ENCODE data around the gene CNR1. TPM values are rescaled to one million over a fixed set of nuclear protein-coding genes. Genes with fewer than 3 reads are reported as not detected.
A peak's percentile ranks its signal among the peaks of the same experiment; 100 is the strongest.
"Not testable (repeated sequence)": the region's sequence is repeated elsewhere in the genome, so short reads cannot be mapped to it uniquely, and the experiment has no call there.

CNR1 gene
- 17.0 TPM in 2 replicates for polyA plus RNA-seq (2014; cell fraction: cytosol; rRNA removed)
- 18.3 and 21.6 TPM in 2 replicates for polyA plus RNA-seq (2014; cell fraction: nucleus; rRNA removed)

DNA sequence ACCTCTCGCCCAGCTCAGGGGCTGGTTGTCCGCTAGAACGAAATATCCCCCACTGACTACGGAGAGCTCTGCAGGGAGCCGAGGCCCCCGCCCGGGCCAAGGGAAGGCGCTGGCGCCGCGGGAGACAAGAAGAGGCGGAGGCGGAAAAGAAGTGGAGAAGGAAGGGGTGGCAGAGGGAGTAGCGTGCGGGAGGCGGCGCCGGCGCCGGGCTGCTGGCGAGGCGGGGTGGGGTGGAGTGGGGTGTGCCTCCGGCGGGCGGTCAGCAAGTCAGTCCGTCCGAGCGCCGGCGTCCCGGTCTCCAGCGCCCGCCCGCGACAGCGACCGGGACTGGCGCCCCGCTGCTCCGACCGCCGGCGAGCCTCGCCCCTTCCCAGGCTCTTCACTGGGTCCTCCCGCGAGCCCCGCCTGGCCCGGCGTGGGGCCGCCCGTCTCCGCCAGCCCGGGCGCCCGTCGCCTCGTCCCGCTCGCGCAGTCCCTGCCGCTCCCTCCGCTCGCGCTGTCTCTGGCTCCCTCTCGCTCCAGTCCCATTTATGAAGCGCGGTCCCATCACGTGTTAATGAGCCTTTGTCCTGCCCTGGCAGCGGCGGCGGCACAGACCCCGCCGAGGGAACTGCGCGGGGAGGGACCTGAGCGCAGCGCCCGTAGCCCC lies at the start of gene CNR1:
Gene CNR1 (minus strand): TSS at position 504 of the 649 bp plus-strand sequence. CDS start 21,073 bp downstream, outside the sequence.
- DNase-seq (ENCODE audit: low spot score), result peak; percentile 78

DNA sequence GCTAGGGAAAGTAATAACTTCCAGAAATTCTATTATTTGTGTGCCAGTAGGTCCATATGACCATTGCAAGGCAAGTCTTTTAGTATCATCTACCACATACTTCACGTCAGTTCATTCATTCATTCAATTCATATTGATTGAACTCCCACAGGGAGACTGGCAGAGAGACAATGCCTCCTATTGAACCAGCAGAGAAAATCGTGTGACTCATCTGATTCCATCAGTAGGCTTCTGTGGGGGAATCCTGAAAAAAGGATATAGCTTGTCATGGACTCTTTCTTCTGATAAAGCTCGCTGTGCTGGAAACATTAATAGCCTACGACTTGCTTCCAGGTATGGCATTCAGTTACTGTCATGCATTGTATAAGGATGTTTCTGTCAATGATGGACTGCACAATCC lies 45.3 kb upstream of the CNR1 start:
- no peak for DNase-seq (ENCODE audit: low spot score)

DNA sequence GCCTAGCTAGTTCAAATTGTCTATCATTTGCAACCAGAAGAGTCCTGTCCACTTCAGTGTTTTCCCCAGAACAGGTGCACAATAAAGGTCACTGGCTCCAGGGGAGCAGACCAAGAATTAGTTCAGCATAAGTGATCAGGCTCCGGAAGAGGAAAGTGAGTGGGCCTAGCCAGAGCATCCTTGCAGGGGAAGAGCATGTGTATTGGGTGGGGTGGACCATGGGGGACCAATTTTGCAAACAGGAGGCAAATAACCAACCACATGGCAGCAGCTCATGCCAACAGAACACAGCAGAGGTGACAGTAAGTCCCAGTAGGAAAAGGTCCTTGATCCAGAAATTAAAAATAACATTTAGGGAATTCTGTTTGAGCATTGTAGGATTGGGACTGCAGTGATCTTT lies 43.2 kb upstream of the CNR1 start:
- DNase-seq (ENCODE audit: low spot score), result no peak

DNA sequence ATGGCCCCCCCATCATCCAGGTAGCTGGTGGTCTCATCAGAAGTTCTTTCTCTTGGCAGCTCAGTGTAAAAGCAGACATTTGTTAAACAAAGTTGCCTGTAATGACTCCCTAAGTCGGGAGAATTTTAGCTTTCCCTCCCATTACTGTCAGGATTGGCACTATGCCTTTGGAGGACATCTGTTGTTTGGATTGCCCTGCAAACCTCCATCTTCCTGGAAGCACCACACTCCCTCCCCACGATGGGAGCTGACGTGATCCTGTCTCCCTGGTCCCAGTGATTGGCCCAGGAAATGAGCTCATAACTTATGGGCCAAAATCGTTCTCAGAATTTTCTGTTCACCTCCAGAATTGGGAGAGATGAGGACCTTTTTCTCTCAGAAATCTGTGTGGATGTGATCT lies 42.6 kb upstream of the CNR1 start:
- DNase-seq (ENCODE audit: low spot score), result no peak

DNA sequence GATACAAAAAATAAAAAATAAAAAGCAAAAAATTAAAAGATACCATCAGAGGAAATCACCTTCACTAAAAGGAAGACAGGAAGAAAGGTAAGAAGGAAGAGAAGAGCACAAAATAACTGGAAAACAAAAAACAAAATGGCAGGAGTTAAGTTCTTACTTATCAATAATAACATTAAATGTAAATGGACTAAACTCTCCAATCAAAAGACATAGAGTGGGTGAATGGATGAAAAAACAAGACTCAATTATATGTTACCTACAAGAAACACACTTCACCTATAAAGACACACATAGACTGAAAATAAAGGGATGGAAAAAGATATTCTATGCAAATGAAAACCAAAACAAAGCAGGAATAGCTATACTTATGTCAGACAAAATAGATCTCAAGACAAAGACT lies 35.6 kb upstream of the CNR1 start:
- DNase-seq (ENCODE audit: low spot score), result not testable (repeated sequence)

DNA sequence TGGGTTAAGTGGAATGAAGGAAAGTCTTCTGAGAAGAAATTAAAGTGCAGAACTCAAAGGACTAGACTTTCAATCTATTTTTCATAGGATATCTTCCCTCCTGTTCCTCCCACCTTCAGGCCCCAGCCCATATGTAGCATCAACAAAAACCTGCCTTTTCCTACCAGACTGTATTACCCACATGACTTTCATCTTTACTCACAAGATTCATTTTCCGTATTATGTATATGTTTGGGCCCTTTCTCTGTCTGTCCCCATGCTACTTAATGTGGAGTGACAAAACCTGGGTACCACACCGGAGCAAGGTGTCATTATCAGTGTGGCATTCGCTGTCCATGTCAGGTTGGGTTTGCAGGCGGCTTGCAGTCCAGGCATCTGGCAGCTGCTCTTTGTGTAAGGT lies 18.8 kb upstream of the CNR1 start:
- DNase-seq (ENCODE audit: low spot score), result no peak

DNA sequence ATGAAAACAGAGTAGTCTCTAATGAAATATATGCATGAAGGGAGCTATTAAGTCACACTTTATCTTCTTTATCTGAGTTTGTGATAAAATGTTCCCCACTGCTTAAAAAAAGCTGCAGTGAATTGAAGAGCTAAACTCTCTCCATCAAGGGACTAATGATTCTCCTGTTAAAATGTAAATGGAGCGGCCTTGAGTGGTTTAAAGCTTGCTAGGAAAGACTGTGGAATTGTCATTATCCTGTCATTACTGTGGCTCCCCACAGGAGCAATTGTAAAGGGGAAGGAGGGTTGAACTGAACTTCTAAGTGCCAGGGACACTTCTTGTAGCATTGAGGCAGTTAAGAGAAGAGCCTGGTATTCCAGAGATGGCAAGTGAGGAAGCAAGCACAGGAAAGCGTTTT lies 17.3 kb upstream of the CNR1 start:
- DNase-seq (ENCODE audit: low spot score), result no peak

DNA sequence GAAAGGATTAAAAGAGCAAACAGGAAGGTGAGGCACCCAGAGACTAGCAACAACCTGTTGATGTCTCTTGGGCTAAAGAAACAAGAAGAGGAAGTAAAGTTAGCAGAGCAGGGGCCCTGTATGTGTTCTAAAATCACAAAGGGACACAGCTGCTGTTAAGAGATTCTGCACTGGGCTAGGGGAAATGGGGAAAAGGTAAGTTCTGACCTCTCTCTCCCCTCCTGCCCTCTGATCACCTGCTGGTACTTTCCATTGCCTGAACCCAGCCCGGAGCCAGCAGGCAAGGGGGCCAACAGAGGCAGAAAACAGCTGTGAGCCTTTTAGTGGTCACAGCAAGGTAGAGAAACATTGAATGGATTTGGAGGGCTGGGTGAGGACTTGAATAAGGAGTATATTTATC lies 13.5 kb upstream of the CNR1 start:
- DNase-seq (ENCODE audit: low spot score), result no peak

DNA sequence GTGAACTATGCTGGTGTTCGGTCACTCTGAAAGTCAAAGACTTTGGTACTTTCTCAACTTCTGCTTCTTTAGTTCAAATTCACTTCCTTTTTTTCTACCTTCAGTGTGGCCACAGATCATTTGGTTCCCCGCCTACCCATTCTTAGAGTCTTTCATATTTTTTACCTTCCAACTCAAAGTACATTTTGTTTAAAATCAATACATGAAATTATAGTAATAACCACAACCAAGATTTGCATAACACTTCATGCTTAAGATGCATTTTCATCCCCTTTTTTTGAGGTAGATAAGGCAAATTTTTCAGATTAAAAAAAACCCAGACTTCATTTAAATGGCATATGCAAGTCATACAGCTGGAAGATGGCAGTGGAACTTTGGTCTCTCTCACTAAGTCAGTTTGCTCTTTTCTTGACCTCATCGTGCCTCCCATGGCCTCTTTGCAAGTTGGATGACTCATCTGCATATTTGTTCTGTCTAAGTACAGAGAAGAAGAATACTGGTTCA lies 11.9 kb upstream of the CNR1 start:
- no peak for DNase-seq (ENCODE audit: low spot score)

DNA sequence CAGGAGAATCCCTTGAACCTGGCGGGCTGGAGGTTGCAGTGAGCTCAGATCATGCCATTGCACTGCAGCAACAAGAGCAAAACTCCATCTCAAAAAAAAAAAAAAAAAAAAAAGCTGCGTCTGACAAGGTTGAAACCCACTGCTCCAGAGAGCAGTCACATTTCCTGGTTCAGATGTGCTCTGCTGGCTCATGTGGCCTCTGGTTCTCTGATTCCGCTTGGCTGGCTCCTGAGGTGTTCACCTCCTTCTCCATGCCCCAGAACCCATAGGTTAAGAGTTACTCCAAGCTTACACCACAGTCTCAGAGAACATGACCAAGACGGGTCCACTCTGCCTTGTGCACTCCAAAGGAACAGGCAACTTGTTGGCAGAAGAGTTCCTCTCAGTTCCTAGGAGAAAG lies 8.8 kb upstream of the CNR1 start:
- DNase-seq (ENCODE audit: low spot score), result no peak

DNA sequence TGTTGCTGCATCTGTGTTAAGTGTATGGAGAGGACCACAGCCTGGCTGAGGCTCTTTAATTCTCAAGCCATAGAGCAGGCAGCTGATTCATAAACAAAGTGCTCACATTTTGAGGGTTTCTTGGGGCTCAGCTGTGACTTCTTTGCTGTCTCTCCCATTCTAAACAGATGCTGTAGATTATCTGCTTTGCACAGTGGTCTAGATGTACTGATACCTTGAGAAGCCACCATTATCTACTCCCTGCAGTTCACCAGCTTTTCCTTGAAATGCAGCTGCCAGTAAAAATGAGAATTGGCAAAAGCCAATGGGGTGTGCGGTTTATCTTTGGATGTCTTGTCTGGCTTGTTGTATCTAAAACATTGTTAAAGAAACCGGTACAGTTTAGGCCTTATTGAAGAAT lies 5.2 kb upstream of the CNR1 start:
- DNase-seq (ENCODE audit: low spot score), result no peak

DNA sequence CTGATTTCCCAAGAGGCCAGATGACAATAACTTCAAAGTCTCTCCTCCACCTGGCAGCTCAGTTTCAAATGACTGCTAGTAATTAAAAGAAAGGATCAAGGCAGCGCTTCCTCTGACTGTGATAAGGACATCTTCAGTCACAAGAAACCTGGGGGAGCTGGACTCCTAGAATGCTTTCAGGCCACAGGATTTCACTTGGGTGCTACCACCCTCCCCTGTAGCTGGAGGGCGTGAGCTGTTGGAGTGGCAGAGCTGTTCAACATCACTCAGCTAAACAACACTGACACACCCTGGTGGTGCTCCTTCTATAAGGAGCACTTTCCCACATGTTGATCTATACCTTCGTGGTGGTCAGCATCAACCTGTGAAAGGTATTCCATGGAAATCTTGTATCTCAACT lies 2.2 kb upstream of the CNR1 start:
- DNase-seq (ENCODE audit: low spot score), result no peak

DNA sequence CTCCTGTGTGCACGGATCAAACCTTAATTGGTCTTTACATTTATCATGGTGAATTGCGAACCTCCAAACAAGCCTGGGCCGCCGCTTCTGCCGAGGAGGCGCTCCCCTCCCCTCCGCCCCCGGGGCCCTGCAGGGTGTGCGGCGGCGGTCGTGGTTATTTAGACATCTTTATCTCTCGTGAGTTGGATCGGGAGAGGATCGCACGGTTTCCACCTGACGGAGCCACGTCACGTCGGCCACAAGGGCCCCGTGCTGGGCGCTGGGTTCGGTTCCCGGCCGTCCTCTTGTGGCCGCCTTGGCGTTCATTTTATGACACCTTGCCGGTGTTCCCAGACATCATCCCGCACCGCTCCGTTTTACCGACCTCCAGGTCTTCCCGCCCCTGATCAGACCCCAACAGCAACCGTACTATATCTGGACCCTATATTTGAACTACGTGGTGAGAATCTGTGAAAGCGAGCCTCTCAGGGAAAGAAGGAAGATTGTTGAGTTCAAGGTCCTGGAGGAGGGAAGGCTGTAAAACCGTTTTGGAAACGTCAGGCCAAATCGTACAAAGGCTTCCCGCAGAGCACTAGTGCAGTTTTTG lies 1.3 kb upstream of the CNR1 start:
- no peak for DNase-seq (ENCODE audit: low spot score)

DNA sequence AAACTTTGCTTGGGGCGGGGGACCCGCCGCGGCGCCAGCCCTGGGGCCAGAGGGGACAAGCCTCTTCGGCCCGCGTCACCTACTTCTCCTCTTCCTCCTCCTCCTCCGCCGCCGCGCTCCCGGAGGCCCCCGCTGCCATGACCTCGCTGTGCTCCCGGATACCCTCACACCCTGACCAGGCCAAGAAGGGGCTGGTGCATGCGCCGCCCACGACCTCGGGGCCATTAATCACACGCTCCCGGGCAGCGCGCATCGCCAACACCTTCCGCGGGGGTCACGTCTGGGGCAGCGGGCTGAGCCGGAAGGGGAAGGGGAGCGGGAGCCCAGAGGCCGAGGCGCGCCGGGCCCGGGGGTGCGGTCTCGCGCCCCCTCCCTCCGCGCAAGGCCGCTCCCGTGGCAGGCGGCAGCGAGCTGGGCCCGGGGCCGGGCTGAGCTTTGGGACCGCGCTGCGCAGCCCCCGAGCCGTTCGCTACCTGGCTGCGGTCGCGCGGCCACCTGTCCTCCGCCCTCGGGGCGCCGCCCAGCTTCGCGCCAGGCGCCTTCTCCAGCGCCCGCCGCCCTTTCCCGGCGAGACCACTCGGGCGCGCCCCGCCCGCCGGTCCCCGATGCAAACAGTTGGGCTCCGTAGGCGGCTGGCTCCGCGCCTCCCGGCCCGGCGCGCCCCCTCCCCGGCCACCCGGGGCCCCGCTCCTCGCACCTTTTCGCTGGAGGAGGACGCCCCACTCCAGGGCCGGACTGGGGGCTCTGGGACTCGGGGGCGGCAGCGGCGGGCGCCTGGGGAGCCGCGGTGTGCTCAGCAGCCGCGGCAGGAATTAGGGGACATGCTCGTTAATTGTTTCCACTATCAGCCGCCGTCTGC lies 575 bp upstream of the CNR1 start:
- peak; percentile 68 for DNase-seq (ENCODE audit: low spot score)

DNA sequence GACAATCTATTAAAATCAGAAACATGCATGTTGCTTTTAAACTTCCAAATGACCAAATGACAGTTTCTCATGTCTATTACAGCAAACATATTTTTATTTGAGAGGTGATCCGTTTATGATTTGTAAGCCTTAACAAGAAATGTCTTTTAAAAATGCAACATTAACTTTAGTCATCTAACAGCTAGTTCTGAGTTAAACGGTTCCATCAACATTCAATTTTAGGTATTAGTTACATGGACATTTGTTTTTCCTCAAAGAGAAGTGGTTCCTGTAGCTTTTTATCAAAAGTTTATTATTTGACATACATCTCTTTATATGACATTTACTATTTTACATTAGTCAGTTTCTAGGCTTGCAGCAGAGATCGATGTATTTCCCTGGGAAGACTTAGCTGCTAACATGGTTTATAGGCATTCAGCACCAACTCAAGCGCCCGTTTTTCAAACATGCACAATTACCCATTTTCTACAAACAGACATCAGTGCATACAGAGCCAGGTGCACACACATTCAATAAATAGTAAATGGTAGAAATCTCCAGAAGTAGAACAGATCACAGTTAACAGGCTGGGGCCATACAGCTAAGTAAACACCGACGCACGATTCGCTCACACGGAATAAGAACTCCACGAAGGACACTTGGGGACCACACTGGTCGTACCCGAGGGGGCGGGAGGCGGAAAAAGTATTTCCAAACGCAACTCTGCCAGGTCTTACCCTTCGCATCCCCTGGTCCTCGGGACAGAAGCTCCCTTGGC lies 882 bp downstream of the CNR1 start:
- DNase-seq (ENCODE audit: low spot score), result no peak

DNA sequence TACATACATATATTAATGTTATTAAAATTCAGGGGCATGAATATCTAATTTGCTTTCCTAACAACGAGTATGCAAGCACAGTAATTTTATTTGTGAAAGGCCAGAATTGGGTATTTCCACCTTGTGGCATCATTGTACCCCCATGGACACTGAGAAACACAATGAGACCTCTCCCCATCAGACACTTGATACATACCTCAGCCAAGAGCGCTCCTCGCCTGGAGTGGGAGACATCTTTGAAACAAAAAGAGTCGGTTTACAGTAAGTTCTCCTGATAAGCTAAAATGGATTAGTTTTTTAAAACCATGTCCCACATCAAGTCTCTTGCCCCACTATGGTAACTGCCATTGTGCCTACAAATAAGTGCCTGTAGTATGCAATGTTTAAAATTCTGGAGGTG lies 2.1 kb downstream of the CNR1 start:
- DNase-seq (ENCODE audit: low spot score), result peak; percentile 44

DNA sequence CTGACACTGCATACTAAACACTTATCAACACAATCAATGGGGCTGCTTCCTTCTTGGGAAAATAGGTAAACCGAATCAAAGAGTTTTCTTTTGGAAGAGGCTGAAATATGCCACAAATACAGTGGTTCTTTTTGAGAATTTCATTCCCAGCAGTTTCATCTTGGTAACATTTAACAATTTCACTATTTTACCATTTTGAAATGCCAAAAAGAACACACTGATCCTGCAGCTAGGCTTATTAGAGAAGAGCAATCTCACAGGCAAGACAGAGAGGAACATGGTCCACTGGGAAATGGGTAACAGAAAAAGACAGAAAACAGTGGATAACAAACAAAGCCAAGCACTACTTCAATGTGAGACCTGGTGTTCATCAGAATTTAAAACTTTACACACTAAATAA lies 2.5 kb downstream of the CNR1 start:
- DNase-seq (ENCODE audit: low spot score), result no peak

DNA sequence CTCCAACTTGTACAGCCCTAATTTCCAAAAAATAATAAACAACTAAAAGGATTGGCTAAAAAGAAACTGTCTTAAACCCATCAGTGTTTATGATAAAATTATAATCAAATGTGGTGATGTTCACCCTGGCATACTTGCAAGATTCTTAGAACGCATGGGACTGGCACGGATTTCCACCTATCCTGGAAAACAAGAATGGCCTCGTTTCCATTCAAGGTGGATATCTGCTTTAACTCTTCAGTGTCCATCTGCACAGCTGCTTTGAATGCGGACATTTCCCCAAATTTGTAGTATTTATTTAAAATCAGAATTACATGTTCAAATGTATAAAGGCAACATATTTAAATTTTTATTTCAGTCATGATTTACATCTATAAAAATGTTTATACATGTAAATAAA lies 4.2 kb downstream of the CNR1 start:
- DNase-seq (ENCODE audit: low spot score), result no peak

DNA sequence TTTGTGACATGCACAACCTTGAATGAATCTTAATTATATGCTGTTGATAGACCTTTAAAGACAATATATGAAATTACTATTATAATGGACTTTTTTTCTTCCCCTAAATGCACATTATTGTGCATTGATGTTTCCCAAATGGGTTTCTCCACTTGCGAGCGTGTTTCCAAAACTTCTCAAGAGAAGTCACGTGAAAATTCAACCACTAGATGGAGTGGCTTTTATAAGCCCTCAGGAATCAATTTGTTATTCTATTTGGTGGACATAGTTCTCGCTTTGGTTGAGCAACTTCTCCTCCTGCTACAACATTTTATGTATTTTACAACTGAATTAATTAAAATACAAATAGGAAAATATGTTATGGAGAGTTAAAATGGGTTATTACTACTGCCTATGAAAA lies 9.0 kb downstream of the CNR1 start:
- DNase-seq (ENCODE audit: low spot score), result no peak

DNA sequence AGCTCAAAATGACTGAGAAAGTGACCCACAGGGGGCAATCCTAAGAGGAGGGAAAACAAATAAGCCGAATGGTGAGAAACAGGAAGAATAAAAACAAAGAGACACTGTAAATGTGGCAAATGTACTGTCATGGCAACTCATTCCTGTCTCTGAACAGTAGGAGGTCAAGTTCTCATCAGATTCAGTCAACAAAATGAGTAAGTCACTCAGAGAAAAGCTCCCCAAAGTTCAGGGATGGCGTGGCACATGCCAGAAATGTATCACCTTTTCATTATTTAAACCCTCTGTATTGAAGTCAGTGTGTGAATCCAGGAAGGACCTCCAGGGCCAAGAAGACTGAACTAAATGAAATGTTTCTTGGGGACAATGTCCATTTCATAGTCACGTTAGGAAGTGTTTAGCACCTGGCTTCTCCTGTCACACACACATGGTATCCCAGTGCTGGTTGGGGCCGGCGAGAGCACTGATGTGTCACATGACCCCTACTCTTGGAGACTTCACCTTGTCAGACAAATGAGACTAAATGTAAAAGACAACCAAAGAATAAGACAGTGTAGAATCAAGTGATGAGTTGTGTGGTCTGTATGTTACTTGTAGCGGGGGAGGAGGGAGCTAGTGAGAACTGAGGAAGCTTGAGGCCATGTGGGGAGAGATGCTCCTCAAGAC lies 20.7 kb downstream of the CNR1 start:
- no peak for DNase-seq (ENCODE audit: low spot score)

DNA sequence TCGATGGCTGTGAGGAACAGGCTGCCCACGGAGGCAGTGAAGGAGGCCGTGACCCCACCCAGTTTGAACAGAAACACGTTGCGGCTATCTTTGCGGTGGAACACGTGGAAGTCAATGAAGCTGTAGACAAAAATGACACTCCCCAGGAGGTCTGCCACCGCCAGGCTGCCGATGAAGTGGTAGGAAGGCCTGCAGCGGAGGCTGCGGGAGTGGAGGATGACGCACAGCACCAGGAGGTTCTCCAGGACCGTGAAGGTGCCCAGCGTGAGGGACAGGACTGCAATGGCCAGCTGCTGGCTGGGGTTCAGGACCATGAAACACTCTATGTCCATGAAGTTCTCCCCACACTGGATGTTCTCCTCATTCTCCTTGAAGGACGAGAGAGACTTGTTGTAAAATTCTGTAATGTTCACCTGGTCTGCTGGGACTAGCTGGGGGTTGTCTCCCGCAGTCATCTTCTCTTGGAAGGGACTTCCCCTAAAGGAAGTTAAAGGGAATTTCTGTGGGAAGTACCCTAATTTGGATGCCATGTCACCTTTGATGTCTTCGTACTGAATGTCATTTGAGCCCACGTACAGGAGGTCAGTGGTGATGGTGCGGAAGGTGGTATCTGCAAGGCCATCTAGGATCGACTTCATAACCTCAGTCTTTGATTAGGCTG lies 21.4 kb downstream of the CNR1 start:
- no peak for DNase-seq (ENCODE audit: low spot score)
